HFF-Myc (cell line): ENCODE measurements around the gene POLDIP3.

Experiments
- DNase-seq: peaks from one replicate; pipeline ENCODE4 v3.0.0-alpha.2; 2011; ENCODE audit warnings: low read depth; ENCODE audit errors: extremely low read depth
- H3K4me3 ChIP-seq: replicated peaks from 2 replicates; pipeline ENCODE4 v1.5.1; 2011; ENCODE audit warnings: low read depth, mild to moderate bottlenecking, control low read depth, low read length
- TF ChIP-seq, protein P1 (sequence below): IDR thresholded peaks from 2 replicates; pipeline ENCODE4 v1.5.1; 2012; ENCODE audit warnings: mild to moderate bottlenecking, low read depth, low read length, control low read depth; ENCODE audit errors: missing control alignments

Gene POLDIP3

GRCh38 chr22:42630901-42631602 is 16.4 kb upstream of the POLDIP3 start:
- TF ChIP-seq, protein P1, sequence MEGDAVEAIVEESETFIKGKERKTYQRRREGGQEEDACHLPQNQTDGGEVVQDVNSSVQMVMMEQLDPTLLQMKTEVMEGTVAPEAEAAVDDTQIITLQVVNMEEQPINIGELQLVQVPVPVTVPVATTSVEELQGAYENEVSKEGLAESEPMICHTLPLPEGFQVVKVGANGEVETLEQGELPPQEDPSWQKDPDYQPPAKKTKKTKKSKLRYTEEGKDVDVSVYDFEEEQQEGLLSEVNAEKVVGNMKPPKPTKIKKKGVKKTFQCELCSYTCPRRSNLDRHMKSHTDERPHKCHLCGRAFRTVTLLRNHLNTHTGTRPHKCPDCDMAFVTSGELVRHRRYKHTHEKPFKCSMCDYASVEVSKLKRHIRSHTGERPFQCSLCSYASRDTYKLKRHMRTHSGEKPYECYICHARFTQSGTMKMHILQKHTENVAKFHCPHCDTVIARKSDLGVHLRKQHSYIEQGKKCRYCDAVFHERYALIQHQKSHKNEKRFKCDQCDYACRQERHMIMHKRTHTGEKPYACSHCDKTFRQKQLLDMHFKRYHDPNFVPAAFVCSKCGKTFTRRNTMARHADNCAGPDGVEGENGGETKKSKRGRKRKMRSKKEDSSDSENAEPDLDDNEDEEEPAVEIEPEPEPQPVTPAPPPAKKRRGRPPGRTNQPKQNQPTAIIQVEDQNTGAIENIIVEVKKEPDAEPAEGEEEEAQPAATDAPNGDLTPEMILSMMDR: no peak
- H3K4me3 ChIP-seq: no peak overlapping the region
- no peak for DNase-seq

DNA sequence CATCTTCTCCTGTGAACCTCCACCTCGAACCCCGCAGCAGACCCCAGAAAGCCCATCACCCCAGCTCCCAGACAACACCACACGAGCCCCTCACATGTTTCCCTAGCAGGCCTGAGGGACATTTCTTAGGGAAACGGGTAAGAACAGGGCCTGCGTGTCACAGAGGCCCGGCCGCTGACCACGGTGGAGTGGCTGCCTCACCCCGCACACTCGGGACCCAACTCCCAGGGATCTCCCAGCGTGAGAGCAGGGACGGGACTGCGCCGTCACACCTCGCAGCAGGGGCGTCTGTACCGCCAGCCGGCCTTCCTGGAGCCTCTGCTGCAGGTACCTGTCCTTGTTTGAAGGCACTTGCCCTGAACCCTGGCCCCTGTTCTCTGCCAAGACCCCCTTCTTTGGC is 15.5 kb upstream of the POLDIP3 start:
- TF ChIP-seq, protein P1: no peak
- H3K4me3 ChIP-seq: no peak overlapping the region
- DNase-seq: no peak

- DNase-seq: no peak
- H3K4me3 ChIP-seq: no peak overlapping the region
- TF ChIP-seq, protein P1: no peak
These were observed 13.3 kb upstream of the POLDIP3 start for GRCh38 chr22:42627981-42628380.

- TF ChIP-seq, protein P1: no peak
- H3K4me3 ChIP-seq: no peak overlapping the region
- no peak for DNase-seq
These were observed 12.4 kb upstream of the POLDIP3 start for GRCh38 chr22:42626951-42627625.

GRCh38 chr22:42626431-42626830 is 11.7 kb upstream of the POLDIP3 start:
- TF ChIP-seq, protein P1: no peak
- H3K4me3 ChIP-seq: no peak overlapping the region
- no peak for DNase-seq

- no peak for DNase-seq
- TF ChIP-seq, protein P1: no peak
- no peak overlapping the region for H3K4me3 ChIP-seq
These were observed 10.7 kb upstream of the POLDIP3 start for GRCh38 chr22:42625416-42625815.
